ENCODE results near the gene SH2D4B. TPM values are rescaled to one million over a fixed set of nuclear protein-coding genes. Genes with fewer than 3 reads are reported as not detected.

SH2D4B gene
- total RNA-seq (2022; extraction: Qiagen RNA extraction; ENCODE audit: low read depth), result 0.04 TPM in 1 of 5 replicates, not detected in the others

DNA sequence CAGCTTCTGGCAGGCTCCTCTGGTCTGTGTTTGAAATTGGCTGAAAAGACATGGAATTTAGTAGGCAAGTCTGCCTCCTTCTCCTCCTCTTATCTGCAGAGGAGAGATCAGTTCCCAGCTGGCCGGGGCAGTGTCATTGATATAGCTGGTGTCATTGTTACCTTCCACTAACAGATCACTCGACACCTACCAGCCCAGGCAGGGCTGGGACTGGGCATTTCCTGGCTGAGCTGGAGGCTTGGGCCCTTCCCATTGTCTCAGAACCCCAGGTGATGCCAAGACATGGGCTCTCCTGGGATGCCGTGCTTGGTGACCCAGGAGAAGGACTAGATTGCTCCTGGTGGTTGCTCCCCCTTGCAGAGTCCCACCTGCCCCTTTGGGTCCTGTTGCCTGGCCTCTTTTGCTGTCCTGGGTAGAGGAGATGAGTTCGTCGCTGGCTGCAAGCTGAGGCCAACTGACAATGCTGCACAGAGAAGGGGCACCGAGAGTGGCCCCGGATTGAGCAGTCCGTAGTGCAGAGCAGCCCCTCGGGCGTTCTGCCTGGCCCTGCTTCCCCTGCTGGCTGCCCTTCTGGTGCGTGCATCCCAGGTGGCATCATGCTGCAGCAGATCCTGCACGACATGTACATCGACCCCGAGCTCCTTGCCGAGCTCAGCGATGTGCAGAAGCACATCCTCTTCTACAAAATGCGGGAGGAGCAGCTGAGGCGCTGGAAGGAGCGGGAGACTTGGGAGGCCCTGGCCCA, at the start of gene SH2D4B:
Gene SH2D4B, plus strand, starts transcription at position 167 of the 745 bp plus-strand sequence. Its CDS starts 430 bp downstream, at position 597.

Other genes with a start within 250 kb of the SH2D4B start
- gene MAT1A, start 248.2 kb upstream of the SH2D4B start, total RNA-seq (2022; extraction: Qiagen RNA extraction; ENCODE audit: low read depth), result 0.05 to 0.15 TPM in 2 of 5 replicates, not detected in the others
- not detected in 5 replicates for gene DYDC1, start 181.1 kb upstream of the SH2D4B start, total RNA-seq (2022; extraction: Qiagen RNA extraction; ENCODE audit: low read depth)
- gene DYDC2, start 181.1 kb upstream of the SH2D4B start, total RNA-seq (2022; extraction: Qiagen RNA extraction; ENCODE audit: low read depth), result 0.36 TPM in 1 of 5 replicates, not detected in the others
- 41.3 to 61.7 TPM (median 42.7 TPM) in 5 replicates for gene PRXL2A, start 129.4 kb upstream of the SH2D4B start, total RNA-seq (2022; extraction: Qiagen RNA extraction; ENCODE audit: low read depth)
- gene TSPAN14, start 83.6 kb upstream of the SH2D4B start, total RNA-seq (2022; extraction: Qiagen RNA extraction; ENCODE audit: low read depth), result 94.6 to 171 TPM (median 161 TPM) in 5 replicates

Measured in A549 treated with ZK216348 at 1 μM for 4 hours (cell line).